ENCODE results near the gene RNF180. TPM values are rescaled to one million over a fixed set of nuclear protein-coding genes. Genes with fewer than 3 reads are reported as not detected.

RNF180 gene
- total RNA-seq, 6 experiments from 2014 or later, result 3.8 to 6.7 (median 6.0) TPM

- ATAC-seq (peak; percentile 67 to 82 (median 81)), DNase-seq (peak; percentile 41 to 84 (median 66))
- H3K4me3 ChIP-seq, result no peak overlapping the region
- H3K4me1 ChIP-seq, result no peaks in the 10 kb centered on the region
- H3K27me3 ChIP-seq, result no peaks in the 10 kb centered on the region
- intact Hi-C loops (cut with DNase I), result no loop called here
- H3K27ac ChIP-seq, result no peak overlapping the region
- WGBS (ENCODE audit: insufficient coverage, low coverage, low lambda C conversion rate, missing lambda C conversion rate), result 69% methylated on average over 2 of the region's 6 CpGs
- H3K9me3 ChIP-seq, result peaks cover 0 to 6% (median 0%) of the 10 kb centered on the region in 4 donors
- no peaks in the 10 kb centered on the region for H3K36me3 ChIP-seq
- TF ChIP-seq CTCF (IDR thresholded peaks at IDR 0.05), result no peak
- no peak for TF ChIP-seq POLR2A (IDR thresholded peaks at IDR 0.05)
These were observed 165.1 kb downstream of the RNF180 start for GRCh38 chr5:64330728-64331231.

GRCh38 chr5:64331597-64332277 is 166.1 kb downstream of the RNF180 start:
- Histone ChIP-seq H3K36me3 (no peaks in the 10 kb centered on the region), H3K4me3 (no peak overlapping the region), H3K4me1 (no peaks in the 10 kb centered on the region), H3K9me3 (peaks cover 0 to under 1% (median 0%) of the 10 kb centered on the region in 4 donors), H3K27me3 (no peaks in the 10 kb centered on the region), H3K27ac (no peak overlapping the region)
- peak; percentile 71 to 93 (median 87) for DNase-seq
- 20% methylated on average over 1 of the region's 9 CpGs for WGBS (ENCODE audit: insufficient coverage, low coverage, low lambda C conversion rate, missing lambda C conversion rate)
- no peak for TF ChIP-seq POLR2A (IDR thresholded peaks at IDR 0.05)
- no peak for TF ChIP-seq CTCF (IDR thresholded peaks at IDR 0.05)
- ATAC-seq, result peak; percentile 97 to 98 (median 98)
- intact Hi-C loops (cut with DNase I), result no loop called here

- TF ChIP-seq CTCF (IDR thresholded peaks at IDR 0.05) (no peak), POLR2A (IDR thresholded peaks at IDR 0.05) (no peak)
- no peak overlapping the region for H3K27ac ChIP-seq
- H3K9me3 ChIP-seq, result no peaks in the 10 kb centered on the region
- no peak overlapping the region for H3K4me3 ChIP-seq
- H3K36me3 ChIP-seq, result no peaks in the 10 kb centered on the region
- 80% methylated on average over 1 of the region's 2 CpGs for WGBS (ENCODE audit: insufficient coverage, low coverage, low lambda C conversion rate, missing lambda C conversion rate)
- no peaks in the 10 kb centered on the region for H3K4me1 ChIP-seq
- intact Hi-C loops (cut with DNase I), result no loop called here
- no peak for ATAC-seq
- DNase-seq, result no peak
- H3K27me3 ChIP-seq, result no peaks in the 10 kb centered on the region
These were observed 168.2 kb downstream of the RNF180 start for GRCh38 chr5:64333886-64334285.

GRCh38 chr5:64339769-64340168 is 174.1 kb downstream of the RNF180 start:
- intact Hi-C loops (cut with DNase I), result no loop called here
- TF ChIP-seq CTCF (IDR thresholded peaks at IDR 0.05), result no peak
- TF ChIP-seq POLR2A (IDR thresholded peaks at IDR 0.05), result no peak
- Histone ChIP-seq H3K4me1 (no peaks in the 10 kb centered on the region), H3K9me3 (no peaks in the 10 kb centered on the region), H3K4me3 (no peak overlapping the region), H3K27ac (no peak overlapping the region), H3K27me3 (no peaks in the 10 kb centered on the region), H3K36me3 (no peaks in the 10 kb centered on the region)
- 67% methylated on average over 1 of the region's 1 CpG for WGBS (ENCODE audit: insufficient coverage, low coverage, low lambda C conversion rate, missing lambda C conversion rate)
- ATAC-seq (no peak), DNase-seq (no peak)
